ENCODE data around the gene DCTN3. TPM values are rescaled to one million over a fixed set of nuclear protein-coding genes. Genes with fewer than 3 reads are reported as not detected.

DCTN3 gene
- total RNA-seq, 1 donor from 2014 or later: 72.2 TPM

DNA sequence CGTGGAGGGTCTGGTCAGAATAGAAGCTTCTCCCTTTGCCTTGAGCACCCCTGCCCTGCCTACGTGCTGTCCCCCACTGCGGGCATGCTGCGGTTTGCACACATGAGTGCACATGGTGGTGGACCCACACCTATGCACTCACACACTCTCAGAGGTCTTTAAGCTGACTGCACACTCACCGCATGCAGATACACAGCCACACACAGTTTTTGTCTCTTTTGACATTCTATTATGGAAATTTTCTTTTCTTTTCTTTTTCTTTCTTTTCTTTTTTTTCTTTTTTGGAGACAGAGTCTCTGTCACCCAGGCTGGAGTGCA, 9.2 kb upstream of the DCTN3 start:
- intact Hi-C loops (cut with DNase I): no loop called here
- ATAC-seq (no peak), DNase-seq (no peak)
- H3K4me1 ChIP-seq: peaks cover 10% of the 10 kb centered on the region
- no peak overlapping the region for H3K27ac ChIP-seq
- H3K9me3 ChIP-seq: no peaks in the 10 kb centered on the region
- TF ChIP-seq, protein P1, sequence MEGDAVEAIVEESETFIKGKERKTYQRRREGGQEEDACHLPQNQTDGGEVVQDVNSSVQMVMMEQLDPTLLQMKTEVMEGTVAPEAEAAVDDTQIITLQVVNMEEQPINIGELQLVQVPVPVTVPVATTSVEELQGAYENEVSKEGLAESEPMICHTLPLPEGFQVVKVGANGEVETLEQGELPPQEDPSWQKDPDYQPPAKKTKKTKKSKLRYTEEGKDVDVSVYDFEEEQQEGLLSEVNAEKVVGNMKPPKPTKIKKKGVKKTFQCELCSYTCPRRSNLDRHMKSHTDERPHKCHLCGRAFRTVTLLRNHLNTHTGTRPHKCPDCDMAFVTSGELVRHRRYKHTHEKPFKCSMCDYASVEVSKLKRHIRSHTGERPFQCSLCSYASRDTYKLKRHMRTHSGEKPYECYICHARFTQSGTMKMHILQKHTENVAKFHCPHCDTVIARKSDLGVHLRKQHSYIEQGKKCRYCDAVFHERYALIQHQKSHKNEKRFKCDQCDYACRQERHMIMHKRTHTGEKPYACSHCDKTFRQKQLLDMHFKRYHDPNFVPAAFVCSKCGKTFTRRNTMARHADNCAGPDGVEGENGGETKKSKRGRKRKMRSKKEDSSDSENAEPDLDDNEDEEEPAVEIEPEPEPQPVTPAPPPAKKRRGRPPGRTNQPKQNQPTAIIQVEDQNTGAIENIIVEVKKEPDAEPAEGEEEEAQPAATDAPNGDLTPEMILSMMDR (IDR thresholded peaks at IDR 0.05): no peak
- peaks cover 65% of the 10 kb centered on the region for H3K27me3 ChIP-seq (ENCODE audit: low read depth)
- peak overlapping the region; percentile 49 for H3K4me3 ChIP-seq
- no peaks in the 10 kb centered on the region for H3K36me3 ChIP-seq

DNA sequence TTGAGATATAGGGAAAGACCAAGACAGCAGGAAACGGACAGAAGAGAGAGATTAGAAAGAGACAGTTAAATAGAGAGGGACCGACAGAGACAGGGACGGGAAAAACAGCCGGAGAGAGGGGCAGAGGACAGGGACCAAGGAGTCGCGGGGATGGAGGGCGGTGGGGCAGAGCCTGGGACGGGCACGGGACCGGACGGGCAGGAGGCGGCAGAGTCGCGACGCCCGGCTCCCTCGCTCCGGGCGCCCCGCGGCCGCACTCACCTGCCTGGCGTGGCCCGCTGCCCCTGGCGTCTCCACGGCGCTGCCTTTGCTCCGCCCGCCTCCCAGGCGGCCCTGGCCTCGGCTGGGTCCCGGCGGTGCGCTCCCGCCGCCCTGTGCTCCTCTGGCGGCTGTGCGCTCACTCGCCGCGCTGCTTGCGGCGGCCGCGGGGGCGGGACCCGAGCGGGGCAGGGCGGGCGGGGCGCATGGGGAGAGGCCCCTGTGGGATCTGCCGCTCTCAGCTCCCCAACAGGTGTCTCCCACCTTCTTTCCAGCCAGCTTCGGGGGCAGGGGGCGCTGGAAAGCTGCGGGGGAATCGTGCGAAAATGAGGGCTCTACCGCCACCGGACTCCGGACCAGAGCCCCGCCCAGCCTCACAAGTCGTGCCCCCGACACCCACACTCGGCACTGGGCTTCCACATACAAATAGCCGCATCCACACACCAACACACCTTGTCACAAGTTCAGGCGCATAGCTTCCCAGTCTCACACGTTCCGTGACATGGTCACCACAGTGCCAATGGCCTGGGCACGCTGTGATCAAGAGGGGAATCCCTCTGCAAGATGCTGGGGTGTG, 8.6 kb upstream of the DCTN3 start, which contains the start of gene ARID3C:
ARID3C (minus strand) TSS at position 411 of the 835 bp plus-strand sequence. CDS start 1,052 bp downstream, outside the sequence.
- H3K27ac ChIP-seq: no peak within 1 kb of the TSS
- DNase-seq: peak; percentile 62

DNA sequence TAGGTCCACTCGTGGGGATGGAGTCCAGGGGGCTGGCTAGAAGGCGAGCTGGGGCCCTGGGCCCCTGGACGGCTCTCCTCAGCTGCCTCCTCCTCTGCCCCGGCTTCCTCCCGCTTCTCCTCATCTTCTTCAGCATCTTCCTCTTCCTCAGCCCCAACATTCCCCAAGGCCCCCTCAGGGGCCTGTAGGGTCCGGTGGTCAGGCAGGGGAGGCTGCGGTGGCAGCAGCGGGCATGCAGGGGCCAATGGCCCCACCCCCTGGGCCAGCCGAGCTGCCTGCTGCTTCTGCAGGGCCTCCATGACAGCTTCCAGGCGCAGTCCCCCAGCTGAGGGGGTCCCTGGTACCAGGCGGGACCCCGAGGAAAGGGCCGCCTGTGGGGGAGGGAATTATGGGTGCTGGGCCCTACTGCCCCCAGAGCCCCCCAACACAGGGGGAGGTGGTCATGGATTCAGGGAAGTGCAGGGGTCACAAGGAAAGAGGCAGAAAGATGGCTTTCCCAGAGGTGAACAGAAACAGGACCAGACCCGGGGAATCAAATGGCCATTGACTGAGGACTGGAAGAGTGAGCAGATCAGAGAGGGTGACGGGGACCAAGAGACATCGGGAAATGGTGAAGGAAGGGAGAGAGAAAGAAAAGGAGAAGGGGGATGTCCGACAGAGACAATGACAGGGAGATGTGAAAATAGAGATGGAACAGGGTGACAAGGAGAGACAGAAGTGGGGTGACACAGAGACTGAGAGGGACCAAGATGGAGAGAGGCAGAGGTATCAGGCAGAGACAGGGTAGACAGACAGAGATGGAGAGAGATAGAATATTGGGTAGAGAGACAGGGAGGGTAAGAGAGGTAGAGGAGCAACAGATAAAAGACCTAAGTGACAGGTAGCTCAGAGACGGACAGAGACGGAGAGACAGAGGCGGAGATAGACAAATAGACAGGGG, 7.7 kb upstream of the DCTN3 start:
- intact Hi-C loops (cut with DNase I): no loop called here
- peaks cover 16% of the 10 kb centered on the region for H3K4me1 ChIP-seq
- no peak overlapping the region for H3K27ac ChIP-seq
- ATAC-seq: no peak
- TF ChIP-seq, protein P1 (IDR thresholded peaks at IDR 0.05): no peak
- H3K36me3 ChIP-seq: no peaks in the 10 kb centered on the region
- H3K9me3 ChIP-seq: no peaks in the 10 kb centered on the region
- DNase-seq: no peak
- peaks cover 80% of the 10 kb centered on the region for H3K27me3 ChIP-seq (ENCODE audit: low read depth)
- H3K4me3 ChIP-seq: peak overlapping the region; percentile 49

More for the DNA sequence above, 8.6 kb upstream of the DCTN3 start, which contains the start of gene ARID3C:
- peaks cover 10% of the 10 kb centered on the region for H3K4me1 ChIP-seq
- intact Hi-C loops (cut with DNase I): no loop called here
- ATAC-seq: peak; percentile 83 to 91
- no peaks in the 10 kb centered on the region for H3K9me3 ChIP-seq
- TF ChIP-seq, protein P1 (IDR thresholded peaks at IDR 0.05): no peak
- H3K36me3 ChIP-seq: no peaks in the 10 kb centered on the region
- peak within 1 kb of the TSS; percentile 49 for H3K4me3 ChIP-seq
- peaks cover 71% of the 10 kb centered on the region for H3K27me3 ChIP-seq (ENCODE audit: low read depth)

DNA sequence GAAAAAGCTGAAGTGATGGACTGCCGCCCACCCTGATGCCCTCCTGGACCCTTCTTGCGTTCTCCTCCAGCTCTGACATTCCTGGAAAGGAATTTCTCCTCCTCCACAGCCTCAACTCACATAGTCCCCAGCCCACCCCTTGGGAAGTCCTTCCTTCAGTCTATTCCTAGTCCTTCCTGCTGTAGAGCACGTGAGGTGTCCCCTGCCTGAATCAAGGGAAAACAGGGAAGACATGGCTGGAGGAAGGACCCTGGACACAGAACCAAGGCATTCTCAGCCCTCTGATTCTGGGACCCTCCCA, 4.8 kb upstream of the DCTN3 start:
- TF ChIP-seq, protein P1 (IDR thresholded peaks at IDR 0.05): no peak
- no peak overlapping the region for H3K27ac ChIP-seq

DNA sequence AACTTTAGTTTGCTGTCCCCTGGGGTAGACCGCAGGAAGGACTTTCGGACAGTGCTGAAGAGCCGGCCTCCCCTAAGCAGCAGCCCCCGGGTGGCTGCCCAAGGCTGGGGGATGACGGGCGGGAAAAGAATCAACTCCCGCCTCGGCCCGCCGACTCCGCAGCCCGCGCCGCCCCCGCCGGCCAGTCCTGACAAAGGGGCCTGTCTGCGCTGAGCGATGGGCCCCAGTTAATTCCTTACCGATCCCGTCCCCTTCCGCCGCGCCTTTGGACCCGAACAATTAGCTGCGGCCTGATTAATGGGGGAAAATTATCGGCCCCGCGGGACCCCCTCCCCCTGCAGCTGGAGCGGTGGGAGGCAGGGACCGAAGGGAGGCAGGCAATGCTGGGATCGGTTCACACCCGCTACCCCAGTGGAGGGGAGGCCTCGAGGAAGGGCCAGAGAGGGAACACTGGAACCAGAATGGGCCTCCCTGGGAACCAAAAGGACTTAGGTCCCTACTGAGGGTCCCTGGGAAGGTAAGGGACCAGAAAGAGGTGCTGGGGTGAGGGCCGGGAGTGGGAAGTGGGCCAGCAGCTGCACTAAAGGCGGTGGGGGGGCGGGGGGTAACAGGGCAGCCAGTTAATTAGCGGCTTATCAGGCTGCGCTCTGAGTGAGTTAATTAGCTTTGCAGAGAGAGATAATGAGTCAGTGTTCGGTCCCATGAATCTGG, 4.3 kb upstream of the DCTN3 start:
- H3K27me3 ChIP-seq (ENCODE audit: low read depth): peaks cover 80% of the 10 kb centered on the region
- peaks cover 24% of the 10 kb centered on the region for H3K4me1 ChIP-seq
- H3K9me3 ChIP-seq: no peaks in the 10 kb centered on the region
- intact Hi-C loops (cut with DNase I): no loop called here
- no peak overlapping the region for H3K27ac ChIP-seq
- DNase-seq: no peak
- TF ChIP-seq, protein P1 (IDR thresholded peaks at IDR 0.05): no peak
- H3K4me3 ChIP-seq: no peak overlapping the region
- H3K36me3 ChIP-seq: no peaks in the 10 kb centered on the region
- no peak for ATAC-seq

More for the DNA sequence above, 4.8 kb upstream of the DCTN3 start:
- no peaks in the 10 kb centered on the region for H3K9me3 ChIP-seq
- no peak for DNase-seq
- no peak for ATAC-seq
- peaks cover 85% of the 10 kb centered on the region for H3K27me3 ChIP-seq (ENCODE audit: low read depth)
- no peaks in the 10 kb centered on the region for H3K36me3 ChIP-seq
- no peak overlapping the region for H3K4me3 ChIP-seq
- peaks cover 21% of the 10 kb centered on the region for H3K4me1 ChIP-seq
- intact Hi-C loops (cut with DNase I): no loop called here

Data from lower lobe of right lung (tissue), 2 donors.